GM18861 (cell line): Measurements from ENCODE around the gene ATP1A4.

Experiments
- ATAC-seq: cut with Tn5 transposase; IDR thresholded peaks from one replicate; pipeline ENCODE4 v1.9.1; 2021; ENCODE audit not compliant: unreplicated experiment

ATP1A4 gene

GRCh38 chr1:160204526-160205241 lies 53.3 kb downstream of the ATP1A4 start:
- peak; percentile 56 for ATAC-seq

GRCh38 chr1:160205242-160206035 lies 54.0 kb downstream of the ATP1A4 start, which contains the start of gene PEA15:
Gene PEA15 (plus strand): TSS chr1:160205384. CDS start chr1:160211545, 6,161 bp downstream.
- peak; percentile 1 for ATAC-seq

- ATAC-seq: peak; percentile 33
Observed at GRCh38 chr1:160206036-160206389, 54.6 kb downstream of the ATP1A4 start.

- no peak for ATAC-seq
Observed at GRCh38 chr1:160206421-160207117, 55.2 kb downstream of the ATP1A4 start.

- no peak for ATAC-seq
Observed at GRCh38 chr1:160207118-160207650, 55.8 kb downstream of the ATP1A4 start.

- no peak for ATAC-seq
Observed at GRCh38 chr1:160207771-160208556, 56.6 kb downstream of the ATP1A4 start.

- no peak for ATAC-seq
Observed at GRCh38 chr1:160208557-160209320, 57.3 kb downstream of the ATP1A4 start.

GRCh38 chr1:160209321-160210046 lies 58.1 kb downstream of the ATP1A4 start:
- ATAC-seq: no peak

- ATAC-seq: no peak
Observed at GRCh38 chr1:160210561-160210960, 59.2 kb downstream of the ATP1A4 start.

GRCh38 chr1:160211046-160211790 lies 59.8 kb downstream of the ATP1A4 start:
- ATAC-seq: no peak

- no peak for ATAC-seq
Observed at GRCh38 chr1:160214481-160215140, 63.2 kb downstream of the ATP1A4 start.

GRCh38 chr1:160216301-160216700 lies 64.9 kb downstream of the ATP1A4 start:
- no peak for ATAC-seq

GRCh38 chr1:160217481-160218051 lies 66.2 kb downstream of the ATP1A4 start:
- no peak for ATAC-seq

- no peak for ATAC-seq
Observed at GRCh38 chr1:160219062-160219929, 67.9 kb downstream of the ATP1A4 start.

GRCh38 chr1:160220301-160220700 lies 68.9 kb downstream of the ATP1A4 start:
- no peak for ATAC-seq

- ATAC-seq: no peak
Observed at GRCh38 chr1:160221089-160221488, 69.7 kb downstream of the ATP1A4 start.

- no peak for ATAC-seq
Observed at GRCh38 chr1:160222546-160222945, 71.1 kb downstream of the ATP1A4 start.
